ENCODE data around the gene EMP1. TPM values are rescaled to one million over a fixed set of nuclear protein-coding genes. Genes with fewer than 3 reads are reported as not detected.

The EMP1 gene
- total and polyA plus RNA-seq, 2 of the 8 experiments (the other 6 are each of a cell fraction or from before 2014, with no cell fraction given), result 0.17 to 0.65 TPM

DNA sequence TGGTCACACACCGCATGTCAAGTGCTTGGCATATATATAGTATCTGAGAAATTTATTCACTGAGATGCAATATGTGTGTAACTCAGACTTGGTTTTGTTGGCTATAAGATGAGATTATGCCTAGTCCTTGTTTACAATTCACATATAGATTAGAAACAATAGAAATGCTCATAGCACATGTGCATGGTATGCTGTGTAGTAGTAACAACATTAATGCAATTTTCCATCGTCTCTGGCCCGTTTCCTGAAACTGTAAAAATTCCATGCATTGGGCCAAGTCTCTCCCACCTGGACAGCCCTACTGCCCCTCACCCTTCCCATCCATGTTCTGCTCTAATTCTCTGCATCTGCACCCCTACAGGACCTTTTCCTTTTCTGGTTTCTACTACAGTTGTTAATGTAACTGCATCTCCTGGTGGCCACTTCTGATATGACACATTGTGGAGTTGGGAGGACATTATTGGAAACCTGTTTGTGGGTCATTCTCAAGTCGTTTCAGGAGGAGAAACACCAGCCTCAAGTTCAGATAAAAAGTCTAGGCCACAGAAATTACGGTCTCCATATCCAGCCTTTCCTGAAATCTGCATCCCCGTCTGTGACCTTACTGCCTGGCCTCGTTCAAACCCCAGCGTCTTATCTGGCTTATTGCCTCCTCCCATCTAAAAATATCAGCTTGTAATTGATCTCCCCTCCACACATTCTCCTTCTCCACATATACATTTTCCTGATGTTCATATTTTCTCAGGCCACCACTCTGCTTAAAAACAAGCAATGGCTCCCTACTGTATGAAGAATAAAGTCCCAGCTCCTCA is 37.5 kb downstream of the EMP1 start:
- H4K20me1 ChIP-seq (replicated peaks in 1 of 2; ENCODE audit: control insufficient read depth in 1 of 2, insufficient read depth in 2 of 2, low read length in 2 of 2), result no peaks in the 10 kb centered on the region
- H3K79me2 ChIP-seq (ENCODE audit: control insufficient read depth in 1 of 2, insufficient read depth in 2 of 2, low read length in 2 of 2), result no peaks in the 10 kb centered on the region
- no peak overlapping the region for H3K27ac ChIP-seq (ENCODE audit: low read depth, low read length)
- H3K4ac ChIP-seq (replicated peaks; ENCODE audit: insufficient read length, low read depth, low read length), result no peak overlapping the region
- H2BK15ac ChIP-seq (ENCODE audit: low read length), result no peak overlapping the region
- no peaks in the 10 kb centered on the region for H3K4me1 ChIP-seq (replicated peaks in 1 of 4; ENCODE audit: control insufficient read depth in 3 of 4, insufficient read depth in 4 of 4, low read length in 3 of 4)
- DNase-seq (ENCODE audit: low read depth in 1 of 2, low spot score in 2 of 2) (peak; percentile 13 to 69), FAIRE-seq (peak; percentile 92)
- CTCF ChIA-PET (ENCODE audit: partially characterized antibody), result interaction anchor here (0.6 to 3.1 kb wide), 26 partner anchors 8 to 515 kb away, joined by 3 to 24 read pairs (median 4); no protein-coding TSS in a partner anchor
- no peaks in the 10 kb centered on the region; the same call in 1 of the 2 replicates for H3K23me2 ChIP-seq (ENCODE audit: low read depth, low read length)
- H2BK20ac ChIP-seq (ENCODE audit: low read length), result no peak overlapping the region
- no peak overlapping the region for H3K18ac ChIP-seq (ENCODE audit: extremely low read depth, low read length)
- no peak overlapping the region for H3K4me3 ChIP-seq (ENCODE audit: extremely low read depth in 1 of 4, insufficient read depth in 2 of 4, low read depth in 3 of 4, low read length in 4 of 4)
- H2BK12ac ChIP-seq (ENCODE audit: low read depth, low read length), result no peak overlapping the region
- H3K27me3 ChIP-seq (replicated peaks in 1 of 4; ENCODE audit: control insufficient read depth in 3 of 4, extremely low read depth in 1 of 4, insufficient read depth in 3 of 4, low read length in 3 of 4), result no peaks in the 10 kb centered on the region
- no peaks in the 10 kb centered on the region for H3K9me3 ChIP-seq (ENCODE audit: insufficient read depth in 2 of 2, low read depth in 1 of 2, low read length in 1 of 2)
- H4K8ac ChIP-seq (ENCODE audit: extremely low read depth, insufficient read depth, low read length), result no peak overlapping the region
- no peak overlapping the region for H3K56ac ChIP-seq (replicated peaks; ENCODE audit: insufficient read length, low read depth, low read length)
- TF ChIP-seq SP2 (IDR thresholded peaks at IDR 0.05; ENCODE audit: low read length) (no peak), POLR2AphosphoS5 (IDR thresholded peaks at IDR 0.05; ENCODE audit: low read depth, low read length) (no peak), NANOG (IDR thresholded peaks at IDR 0.05; ENCODE audit: insufficient read depth, low read depth, low read length, poor library complexity, severe bottlenecking) (no peak), EGR1 (IDR thresholded peaks at IDR 0.05; ENCODE audit: borderline replicate concordance, low read depth, low read length) (no peak), RAD21 (IDR thresholded peaks at IDR 0.05 in 1 of 2, conservative IDR thresholded peaks at IDR 0.05 in 1 of 2; ENCODE audit: low read depth in 2 of 2, low read length in 2 of 2) (peak; percentile 87 to 91), CTCF (IDR thresholded peaks at IDR 0.05; ENCODE audit: control extremely low read depth in 1 of 3, insufficient read depth in 1 of 3, low read depth in 1 of 3, low read length in 3 of 3) (peak in 2 of 3 experiments; percentile 84 to 93; a peak in 3 of 4 replicates), YY1 (IDR thresholded peaks at IDR 0.05; ENCODE audit: low read depth, low read length) (no peak), CBX5 (IDR thresholded peaks at IDR 0.05; ENCODE audit: low read depth, low read length) (no peak), SAP30 (IDR thresholded peaks at IDR 0.05; ENCODE audit: insufficient read depth, insufficient replicate concordance, low read length) (no peak)
- H3K36me3 ChIP-seq (ENCODE audit: control insufficient read depth in 2 of 4, insufficient read depth in 4 of 4, low read length in 3 of 4), result no peaks in the 10 kb centered on the region
- WGBS, 2 experiments (ENCODE audit: extremely low coverage in 1 of 2, insufficient coverage in 1 of 2, insufficient read length in 1 of 2, insufficient replicate concordance in 2 of 2, low coverage in 1 of 2, low lambda C conversion rate in 2 of 2, missing lambda C conversion rate in 1 of 2), result 74% methylated on average over 8 of the region's 8 CpGs; no CpG with 5 or more reads in 1 of the 2 experiments
- H2BK5ac ChIP-seq (ENCODE audit: low read depth, low read length), result no peak overlapping the region
- no peak overlapping the region for H4K5ac ChIP-seq (ENCODE audit: insufficient read length, low read depth, low read length)
- no peak overlapping the region for H3K4me2 ChIP-seq (ENCODE audit: insufficient read depth in 1 of 2, low read depth in 2 of 2, low read length in 2 of 2)
- H3K9ac ChIP-seq (replicated peaks in 1 of 4; ENCODE audit: extremely low read depth in 1 of 4, low read depth in 3 of 4, low read length in 3 of 4), result no peak overlapping the region
- H4K91ac ChIP-seq (replicated peaks; ENCODE audit: insufficient read length, low read length), result no peak overlapping the region
- POLR2A ChIA-PET (ENCODE audit: partially characterized antibody), result no interaction called here
- H3K79me1 ChIP-seq (ENCODE audit: low read depth, low read length), result no peaks in the 10 kb centered on the region
- no peak overlapping the region for H2AK5ac ChIP-seq (ENCODE audit: low read depth, low read length)
- H3K23ac ChIP-seq (ENCODE audit: insufficient read length), result no peak overlapping the region
- H2BK120ac ChIP-seq (replicated peaks; ENCODE audit: low read depth, low read length), result no peak overlapping the region
- H3K14ac ChIP-seq (ENCODE audit: insufficient read length), result no peak overlapping the region
- H2AFZ ChIP-seq (ENCODE audit: low read length), result 0 out of 2 replicates have a peak overlapping the region, but pooled peaks have one; percentile 10

Measured in H1 (cell line).